H1 (cell line): ENCODE data around the gene SOX12. TPM values are rescaled to one million over a fixed set of nuclear protein-coding genes. Genes with fewer than 3 reads are reported as not detected.

Experiments
- CTCF ChIA-PET: fragments of 300-600 bp; sonication (Branson Sonifier 250); formaldehyde crosslinking; loops from one replicate; lab custom pipeline; 2021; ENCODE audit not compliant: partially characterized antibody; lab: Charles Lee
- POLR2A ChIA-PET: fragments of 300-600 bp; sonication (Branson Sonifier 250); formaldehyde crosslinking; loops from one replicate; lab custom pipeline; 2021; ENCODE audit warnings: inconsistent platforms; ENCODE audit not compliant: partially characterized antibody; lab: Charles Lee
- DNase-seq, 2 experiments: peaks; one replicate each; pipeline versions ENCODE4 v3.0.0 to v3.0.0-alpha.2; 2010 to 2022; ENCODE audit warnings: low spot score in 2 of 2, low read depth in 1 of 2, mixed read lengths in 1 of 2
- FAIRE-seq: peaks from 2 replicates; lab custom pipeline; 2011; peaks lifted over from hg19 to GRCh38; lab: Jason Lieb, UNC
- H2AFZ ChIP-seq: 2 replicates; pipeline ENCODE4 v1.8.1; 2012; ENCODE audit warnings: low read length, inconsistent platforms
- H2AK5ac ChIP-seq: 2 replicates; pipeline ENCODE4 v1.6.1; 2013; ENCODE audit warnings: low read depth, low read length
- H2BK120ac ChIP-seq: replicated peaks from 2 replicates; pipeline ENCODE3; 2013; ENCODE audit warnings: low read depth, low read length, inconsistent platforms
- H2BK12ac ChIP-seq: 2 replicates; pipeline ENCODE4 v1.6.1; 2013; ENCODE audit warnings: low read depth, low read length
- H2BK15ac ChIP-seq: 2 replicates; pipeline ENCODE4 v1.6.1; 2013; ENCODE audit warnings: low read length
- H2BK20ac ChIP-seq: 2 replicates; pipeline ENCODE4 v1.6.1; 2013; ENCODE audit warnings: low read length
- H2BK5ac ChIP-seq: 2 replicates; pipeline ENCODE4 v1.6.1; 2013; ENCODE audit warnings: low read depth, low read length
- H3K14ac ChIP-seq: 2 replicates; pipeline ENCODE4 v1.6.1; 2013; ENCODE audit warnings: inconsistent platforms; ENCODE audit not compliant: insufficient read length
- H3K18ac ChIP-seq: 2 replicates; pipeline ENCODE4 v1.6.1; 2013; ENCODE audit warnings: low read length; ENCODE audit errors: extremely low read depth
- H3K23ac ChIP-seq: 2 replicates; pipeline ENCODE4 v1.6.1; 2013; ENCODE audit warnings: inconsistent platforms; ENCODE audit not compliant: insufficient read length
- H3K23me2 ChIP-seq: 2 replicates; pipeline ENCODE4 v1.6.1; 2013; ENCODE audit warnings: low read depth, low read length
- H3K27ac ChIP-seq: 2 replicates; pipeline ENCODE4 v1.6.1; 2011; ENCODE audit warnings: low read depth, low read length, inconsistent platforms
- H3K27me3 ChIP-seq, 4 experiments: replicated peaks in 1 of 4; 1 replicate in 1 of 4; 2 replicates in 3 of 4; pipeline versions ENCODE4 v1.6.1 to v1.8.1; 2011 to 2013; ENCODE audit warnings: low read length in 3 of 4, mild to moderate bottlenecking in 3 of 4, inconsistent platforms in 2 of 4, mixed read lengths in 2 of 4, moderate library complexity in 1 of 4; ENCODE audit not compliant: control insufficient read depth in 3 of 4, insufficient read depth in 3 of 4; ENCODE audit errors: extremely low read depth in 1 of 4
- H3K36me3 ChIP-seq, 4 experiments: 2 replicates each; pipeline versions ENCODE4 v1.6.1 to v1.8.1; 2011 to 2013; ENCODE audit warnings: mild to moderate bottlenecking in 4 of 4, low read length in 3 of 4, moderate library complexity in 2 of 4, control low read depth in 1 of 4, inconsistent platforms in 1 of 4; ENCODE audit not compliant: insufficient read depth in 4 of 4, control insufficient read depth in 2 of 4
- H3K4ac ChIP-seq: replicated peaks from 2 replicates; pipeline ENCODE3; 2013; ENCODE audit warnings: low read length, low read depth, mixed read lengths, inconsistent platforms; ENCODE audit not compliant: insufficient read length
- H3K4me1 ChIP-seq, 4 experiments: replicated peaks in 1 of 4; 1 replicate in 1 of 4; 2 replicates in 3 of 4; pipeline versions ENCODE4 v1.6.1 to v1.8.1; 2011 to 2013; ENCODE audit warnings: low read length in 3 of 4, inconsistent platforms in 2 of 4, mixed read lengths in 1 of 4; ENCODE audit not compliant: insufficient read depth in 4 of 4, control insufficient read depth in 3 of 4
- H3K4me2 ChIP-seq, 2 experiments: 2 replicates each; pipeline versions ENCODE4 v1.6.1 to v1.8.1; 2011 to 2013; ENCODE audit warnings: low read depth in 2 of 2, low read length in 2 of 2, control low read depth in 1 of 2, inconsistent platforms in 1 of 2, mild to moderate bottlenecking in 1 of 2; ENCODE audit not compliant: insufficient read depth in 1 of 2
- H3K4me3 ChIP-seq, 4 experiments: fragments of 200-600, 300-600 bp in 1 of 4; sonication (generic), shearing (Covaris generic), sonication (Bioruptor Twin) in 1 of 4; 2 replicates each; pipeline versions ENCODE4 v1.5.1 to v1.8.1; 2011 to 2016; ENCODE audit warnings: low read length in 4 of 4, low read depth in 3 of 4, control low read depth in 2 of 4, inconsistent platforms in 2 of 4, mild to moderate bottlenecking in 2 of 4, mixed read lengths in 1 of 4, moderate library complexity in 1 of 4; ENCODE audit not compliant: insufficient read depth in 2 of 4; ENCODE audit errors: extremely low read depth in 1 of 4
- H3K56ac ChIP-seq: replicated peaks from 2 replicates; pipeline ENCODE3; 2013; ENCODE audit warnings: low read depth, mild to moderate bottlenecking, mixed read lengths, low read length, inconsistent platforms; ENCODE audit not compliant: insufficient read length
- H3K79me1 ChIP-seq: 2 replicates; pipeline ENCODE4 v1.6.1; 2013; ENCODE audit warnings: low read depth, low read length, control low read depth
- H3K79me2 ChIP-seq, 2 experiments: 2 replicates each; pipeline versions ENCODE4 v1.6.1 to v1.8.1; 2012 to 2013; ENCODE audit warnings: low read length in 2 of 2, mild to moderate bottlenecking in 2 of 2, inconsistent platforms in 1 of 2; ENCODE audit not compliant: insufficient read depth in 2 of 2, control insufficient read depth in 1 of 2
- H3K9ac ChIP-seq, 4 experiments: replicated peaks in 1 of 4; 1 replicate in 1 of 4; 2 replicates in 3 of 4; pipeline versions ENCODE4 v1.6.1 to v1.8.1; 2011 to 2013; ENCODE audit warnings: low read depth in 3 of 4, low read length in 3 of 4, control low read depth in 2 of 4, mild to moderate bottlenecking in 2 of 4, moderate library complexity in 2 of 4, inconsistent platforms in 1 of 4; ENCODE audit errors: extremely low read depth in 1 of 4
- H3K9me3 ChIP-seq, 2 experiments: 2 replicates each; pipeline versions ENCODE4 v1.6.1 to v1.8.1; 2012 to 2013; ENCODE audit warnings: mild to moderate bottlenecking in 2 of 2, moderate library complexity in 2 of 2, control low read depth in 1 of 2, inconsistent platforms in 1 of 2, low read depth in 1 of 2, low read length in 1 of 2, mixed read lengths in 1 of 2; ENCODE audit not compliant: insufficient read depth in 2 of 2
- H4K20me1 ChIP-seq, 2 experiments: replicated peaks in 1 of 2; 2 replicates each; pipeline versions ENCODE3 to v1.8.1; 2011 to 2013; ENCODE audit warnings: inconsistent platforms in 2 of 2, low read length in 2 of 2, mild to moderate bottlenecking in 1 of 2; ENCODE audit not compliant: insufficient read depth in 2 of 2, control insufficient read depth in 1 of 2
- H4K5ac ChIP-seq: 2 replicates; pipeline ENCODE4 v1.6.1; 2013; ENCODE audit warnings: low read length, low read depth, mixed read lengths, inconsistent platforms; ENCODE audit not compliant: insufficient read length
- H4K8ac ChIP-seq: 2 replicates; pipeline ENCODE4 v1.8.0; 2013; ENCODE audit warnings: mild to moderate bottlenecking, moderate library complexity, low read length, inconsistent platforms; ENCODE audit not compliant: insufficient read depth; ENCODE audit errors: extremely low read depth
- H4K91ac ChIP-seq: replicated peaks from 2 replicates; pipeline ENCODE3; 2013; ENCODE audit warnings: low read length, mixed read lengths, inconsistent platforms; ENCODE audit not compliant: insufficient read length
- KDM4A ChIP-seq: IDR thresholded peaks from one replicate; pipeline ENCODE4 v1.7.1; 2012; ENCODE audit warnings: low read depth, mild to moderate bottlenecking, moderate library complexity, low read length, inconsistent platforms; ENCODE audit not compliant: severe bottlenecking
- RFX5 ChIP-seq: IDR thresholded peaks from 2 replicates; pipeline ENCODE4 v1.6.1; 2011; ENCODE audit warnings: low read depth, low read length, improper control_type of control experiment, borderline replicate concordance
- SUZ12 ChIP-seq: fragments of 200-600 bp; sonication (generic); IDR thresholded peaks from 2 replicates; pipeline ENCODE4 v1.6.1; 2012; ENCODE audit warnings: mild to moderate bottlenecking, inconsistent platforms, low read length, moderate library complexity, mixed read lengths
- TAF7 ChIP-seq: optimal IDR thresholded peaks from 2 replicates; pipeline ENCODE3; 2011; ENCODE audit warnings: low read depth, mild to moderate bottlenecking, inconsistent platforms, low read length, moderate library complexity, borderline replicate concordance
- WGBS, 2 experiments: shearing (Covaris generic) in 1 of 2; methylation state at CpG; one replicate each; pipeline versions ENCODE4 v1.1.6 to v1.1.7; 2013 to 2015; ENCODE audit warnings: low lambda C conversion rate in 2 of 2, mixed read lengths in 2 of 2, inconsistent platforms in 1 of 2, low coverage in 1 of 2, missing lambda C conversion rate in 1 of 2; ENCODE audit not compliant: insufficient replicate concordance in 2 of 2, insufficient coverage in 1 of 2, insufficient read length in 1 of 2; ENCODE audit errors: extremely low coverage in 1 of 2, missing lambda C conversion rate in 1 of 2; 5-methylcytosine and 5-hydroxymethylcytosine counted together
- polyA plus RNA-seq, 7 experiments: library from polyadenylated mRNA; depleted of rRNA in 3 of 7; stranded (reverse) in 5 of 7; unstranded in 2 of 7; fragments of >200 nt in 5 of 7; fragments of 200-250 nt in 2 of 7; gene quantifications; 1 replicate in 5 of 7; 2 replicates in 1 of 7; 4 replicates in 1 of 7; pipeline versions ENCODE4 v1.2.1 to v1.2.3, GENCODE V29; 2011 to 2013; ENCODE audit warnings: missing spikeins in 2 of 7, mixed read lengths in 2 of 7
- total RNA-seq: library from RNA; stranded (reverse); fragmentation: NEBNext Ultra II Directional; extraction: Animal tissue kit (Norgen Biotek cat#: 25700); gene quantifications from 2 replicates; pipeline ENCODE4 v1.2.1, GENCODE V29; 2021
- TF ChIP-seq, protein P1 (sequence below): IDR thresholded peaks from 2 replicates; pipeline ENCODE4 v1.6.1; 2012; ENCODE audit warnings: inconsistent platforms
- TF ChIP-seq, protein P2 (sequence below): IDR thresholded peaks from 2 replicates; pipeline ENCODE4 v1.6.1; 2012; ENCODE audit warnings: low read length, inconsistent platforms

The SOX12 gene
- total and polyA plus RNA-seq, 2 of the 8 experiments (the other 6 are each of a cell fraction or from before 2014, with no cell fraction given) = 6.4 to 63.0 TPM

DNA sequence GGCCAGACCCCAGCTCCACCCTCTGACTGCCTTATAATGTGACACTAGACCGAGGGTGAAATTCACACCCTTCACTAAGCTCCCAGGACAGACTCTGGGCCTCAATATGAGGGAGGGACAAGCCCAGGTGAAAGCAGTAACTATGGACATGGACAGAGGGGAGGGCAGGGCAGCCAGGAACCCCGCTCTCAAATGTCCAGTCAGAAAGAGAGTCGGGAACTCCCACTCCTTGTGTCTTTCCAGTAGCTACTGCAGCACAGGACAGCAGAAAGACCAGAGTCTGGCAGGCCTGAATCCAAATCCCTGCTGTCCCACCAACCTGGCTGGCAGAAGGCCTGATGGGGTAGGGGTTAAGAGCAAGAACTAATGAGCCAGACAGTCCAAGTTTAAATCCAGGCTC lies 41.2 kb upstream of the SOX12 start:
- H2BK20ac ChIP-seq = no peak overlapping the region
- no peak overlapping the region for H2BK15ac ChIP-seq
- no peak overlapping the region for H3K56ac ChIP-seq
- H3K9ac ChIP-seq = no peak overlapping the region
- no peak overlapping the region for H2AFZ ChIP-seq
- no peak overlapping the region for H2BK5ac ChIP-seq
- ChIA-PET CTCF (interaction anchor here (1.4 kb wide), 1 partner anchor 47 kb away, joined by 3 read pairs; no protein-coding TSS in a partner anchor), POLR2A (interaction anchor here (0.6 to 1.6 kb wide), 3 partner anchors 15 to 265 kb away, joined by 3 to 4 read pairs (median 3); no protein-coding TSS in a partner anchor)
- peaks cover 0 to 6% of the 10 kb centered on the region in 2 experiments for H4K20me1 ChIP-seq
- no peaks in the 10 kb centered on the region for H3K79me2 ChIP-seq
- no peaks in the 10 kb centered on the region; the same call in 1 of the 2 replicates for H3K23me2 ChIP-seq
- DNase-seq = no peak
- H3K36me3 ChIP-seq = peaks cover 0 to 5% (median 2%) of the 10 kb centered on the region in 4 experiments; a peak in 2 of 8 replicates
- no peak overlapping the region for H2BK120ac ChIP-seq
- H3K14ac ChIP-seq = no peak overlapping the region
- no peak overlapping the region for H3K23ac ChIP-seq
- H2AK5ac ChIP-seq = no peak overlapping the region
- H3K27me3 ChIP-seq = peaks cover 0 to 2% (median under 1%) of the 10 kb centered on the region in 4 experiments; a peak in 2 of 7 replicates
- H3K9me3 ChIP-seq = no peaks in the 10 kb centered on the region
- 96% methylated on average over 3 of the region's 3 CpGs; no CpG with 5 or more reads in 1 of the 2 experiments for WGBS, 2 experiments
- H4K91ac ChIP-seq = no peak overlapping the region
- TF ChIP-seq, protein P1, sequence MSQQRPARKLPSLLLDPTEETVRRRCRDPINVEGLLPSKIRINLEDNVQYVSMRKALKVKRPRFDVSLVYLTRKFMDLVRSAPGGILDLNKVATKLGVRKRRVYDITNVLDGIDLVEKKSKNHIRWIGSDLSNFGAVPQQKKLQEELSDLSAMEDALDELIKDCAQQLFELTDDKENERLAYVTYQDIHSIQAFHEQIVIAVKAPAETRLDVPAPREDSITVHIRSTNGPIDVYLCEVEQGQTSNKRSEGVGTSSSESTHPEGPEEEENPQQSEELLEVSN = no peak
- TF ChIP-seq KDM4A = no peak
- no peak for TF ChIP-seq TAF7
- no peak for TF ChIP-seq SUZ12
- TF ChIP-seq, protein P2, sequence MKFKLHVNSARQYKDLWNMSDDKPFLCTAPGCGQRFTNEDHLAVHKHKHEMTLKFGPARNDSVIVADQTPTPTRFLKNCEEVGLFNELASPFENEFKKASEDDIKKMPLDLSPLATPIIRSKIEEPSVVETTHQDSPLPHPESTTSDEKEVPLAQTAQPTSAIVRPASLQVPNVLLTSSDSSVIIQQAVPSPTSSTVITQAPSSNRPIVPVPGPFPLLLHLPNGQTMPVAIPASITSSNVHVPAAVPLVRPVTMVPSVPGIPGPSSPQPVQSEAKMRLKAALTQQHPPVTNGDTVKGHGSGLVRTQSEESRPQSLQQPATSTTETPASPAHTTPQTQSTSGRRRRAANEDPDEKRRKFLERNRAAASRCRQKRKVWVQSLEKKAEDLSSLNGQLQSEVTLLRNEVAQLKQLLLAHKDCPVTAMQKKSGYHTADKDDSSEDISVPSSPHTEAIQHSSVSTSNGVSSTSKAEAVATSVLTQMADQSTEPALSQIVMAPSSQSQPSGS = no peak
- no peak for TF ChIP-seq RFX5
- H3K79me1 ChIP-seq = no peaks in the 10 kb centered on the region
- no peak for FAIRE-seq
- no peak overlapping the region for H3K18ac ChIP-seq
- H4K5ac ChIP-seq = no peak overlapping the region
- H3K4me1 ChIP-seq = no peaks in the 10 kb centered on the region
- H3K4me2 ChIP-seq = no peak overlapping the region
- no peak overlapping the region for H2BK12ac ChIP-seq
- no peak overlapping the region for H3K27ac ChIP-seq
- no peak overlapping the region for H4K8ac ChIP-seq
- H3K4ac ChIP-seq = no peak overlapping the region
- H3K4me3 ChIP-seq = no peak overlapping the region
